ENCODE results near the gene MAP3K13.
A peak's percentile ranks its signal among the peaks of the same experiment; 100 is the strongest.
"Not testable (repeated sequence)": the region's sequence is repeated elsewhere in the genome, so short reads cannot be mapped to it uniquely, and the experiment has no call there.

The MAP3K13 gene

GRCh38 chr3:185342459-185343174, 20.3 kb upstream of the MAP3K13 start:
- DNase-seq, result peak; percentile 87

- DNase-seq, result no peak
These were observed 15.5 kb upstream of the MAP3K13 start for GRCh38 chr3:185347399-185347798.

GRCh38 chr3:185350841-185351240, 12.1 kb upstream of the MAP3K13 start:
- no peak for DNase-seq

DNA sequence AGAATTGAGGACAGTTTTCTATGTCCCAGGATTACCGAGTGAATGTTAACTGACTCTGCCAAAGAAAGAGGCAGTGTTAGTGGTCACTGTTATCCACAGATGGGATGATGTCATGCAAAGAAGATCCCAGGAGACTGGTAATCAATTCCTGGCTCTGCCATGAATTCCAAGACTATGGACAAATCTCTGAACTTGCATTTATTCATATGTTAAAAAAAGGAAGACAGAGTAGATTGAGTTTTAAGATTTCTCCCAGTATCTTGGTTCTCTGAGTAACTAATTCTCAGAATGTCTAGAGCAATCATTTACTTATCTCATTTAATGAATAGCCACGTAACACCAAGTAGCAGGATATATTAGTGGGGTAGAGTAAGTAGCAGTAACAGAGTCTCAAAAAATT, 11.5 kb upstream of the MAP3K13 start:
- no peak for DNase-seq

GRCh38 chr3:185353225-185353624, 9.7 kb upstream of the MAP3K13 start:
- no peak for DNase-seq

GRCh38 chr3:185353823-185354614, 8.9 kb upstream of the MAP3K13 start:
- DNase-seq, result peak; percentile 96

- DNase-seq, result no peak
These were observed 6.4 kb upstream of the MAP3K13 start for GRCh38 chr3:185356499-185356898.

DNA sequence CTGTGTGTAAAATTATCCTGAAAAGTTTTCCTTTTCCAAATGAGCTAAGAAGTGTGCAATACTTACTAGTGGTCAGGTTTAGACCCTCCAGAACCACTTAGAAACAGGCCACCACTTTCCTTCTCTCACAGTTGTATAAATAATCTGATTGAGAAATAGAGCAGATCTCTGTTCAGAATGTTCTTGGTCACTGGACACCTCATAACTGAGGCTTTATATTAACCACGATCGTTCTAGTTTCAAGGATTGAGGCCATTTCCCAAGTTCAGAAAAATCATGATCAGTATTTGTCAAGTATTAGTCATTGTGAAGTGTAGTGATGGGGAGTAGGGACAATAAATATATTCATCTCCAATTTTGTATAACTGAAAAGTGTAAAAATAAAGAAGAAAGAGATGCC, 1.0 kb upstream of the MAP3K13 start:
- no peak for DNase-seq

DNA sequence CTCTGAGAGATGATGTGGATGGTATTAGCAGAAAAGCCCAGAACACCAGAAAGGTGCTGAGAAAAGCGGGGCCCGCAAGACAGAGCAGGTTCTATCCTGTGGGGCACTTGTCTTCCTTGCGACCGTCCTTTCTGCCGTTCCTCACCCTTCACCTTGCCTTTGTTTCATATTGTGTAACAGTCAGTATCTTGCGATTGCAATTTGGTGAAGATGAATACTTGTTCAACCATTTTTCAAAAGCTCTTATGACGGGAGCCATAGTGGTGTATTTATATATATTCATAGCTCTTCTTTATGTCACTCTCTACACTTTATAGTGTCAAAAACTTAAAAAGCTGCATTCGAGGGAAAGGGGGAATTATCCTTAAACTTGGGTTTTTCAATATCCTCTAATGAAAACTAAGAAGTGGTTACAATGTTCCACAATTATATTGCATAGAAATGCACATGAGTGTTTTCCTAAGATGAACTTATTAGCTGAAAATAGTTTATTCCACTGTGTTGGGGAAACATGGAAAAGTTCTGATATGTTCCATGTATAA, 797 bp downstream of the MAP3K13 start:
- DNase-seq, result no peak

- no peak for DNase-seq
These were observed 2.5 kb downstream of the MAP3K13 start for GRCh38 chr3:185365291-185366073.

- no peak for DNase-seq
These were observed 3.1 kb downstream of the MAP3K13 start for GRCh38 chr3:185366074-185366335.

DNA sequence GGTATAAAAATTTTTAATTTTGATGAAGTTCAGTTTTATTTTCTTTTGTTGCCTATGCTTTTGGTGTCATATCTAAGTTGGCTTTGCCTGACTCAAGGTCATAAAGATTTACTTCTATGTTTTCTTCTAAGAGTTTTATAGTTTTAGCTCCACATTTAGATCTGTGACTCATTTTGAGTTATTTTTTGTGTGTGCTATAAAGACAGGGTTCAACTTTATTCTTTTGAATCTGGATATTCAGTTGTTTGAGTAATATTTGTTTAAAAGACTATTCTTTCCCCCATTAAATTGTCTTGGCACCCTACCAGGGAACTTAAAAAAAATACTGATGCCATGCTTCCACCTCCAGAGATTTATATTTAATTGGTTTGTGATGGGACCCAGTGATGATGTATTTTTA, 4.0 kb downstream of the MAP3K13 start:
- DNase-seq, result no peak

DNA sequence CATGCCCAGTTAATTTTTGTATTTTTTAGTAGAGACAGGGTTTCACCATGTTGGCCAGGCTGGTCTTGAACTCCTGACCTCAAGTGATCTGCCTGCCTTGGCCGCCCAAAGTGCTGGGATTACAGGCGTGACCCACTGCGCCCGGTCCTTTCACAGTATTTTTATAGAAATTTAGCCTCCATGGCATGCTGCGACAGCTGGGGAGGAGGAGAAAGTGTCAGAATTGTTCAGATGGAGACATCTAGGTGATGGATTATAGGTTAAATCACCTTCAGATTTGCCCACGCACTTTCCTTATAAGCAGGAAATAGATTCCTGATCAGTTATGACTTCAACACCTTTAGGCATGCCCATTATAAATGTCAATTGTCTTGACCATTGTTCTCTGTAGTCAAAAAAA, 7.4 kb downstream of the MAP3K13 start:
- not testable (repeated sequence) for DNase-seq

- no peak for DNase-seq
These were observed 8.6 kb downstream of the MAP3K13 start for GRCh38 chr3:185371306-185372074.

- DNase-seq, result no peak
These were observed 18.6 kb downstream of the MAP3K13 start for GRCh38 chr3:185381320-185382058.

DNA sequence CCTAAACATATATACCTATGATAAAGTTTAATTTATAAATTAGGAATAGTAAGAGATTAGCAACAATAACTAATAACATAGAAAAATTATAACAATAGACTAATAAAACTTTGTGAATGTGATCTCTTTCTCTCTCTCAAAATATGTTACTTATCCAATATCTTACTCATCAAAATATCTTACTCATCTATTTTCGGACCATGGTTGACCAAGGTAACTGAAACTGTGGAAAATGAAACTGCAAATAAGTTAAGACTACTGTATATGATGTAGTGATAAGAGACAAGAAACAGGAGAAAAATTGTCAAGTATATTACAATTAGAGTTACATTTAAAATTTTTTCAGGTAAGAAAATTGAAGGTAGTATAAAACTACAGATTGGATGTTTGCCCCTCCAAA, 19.2 kb downstream of the MAP3K13 start:
- no peak for DNase-seq

DNA sequence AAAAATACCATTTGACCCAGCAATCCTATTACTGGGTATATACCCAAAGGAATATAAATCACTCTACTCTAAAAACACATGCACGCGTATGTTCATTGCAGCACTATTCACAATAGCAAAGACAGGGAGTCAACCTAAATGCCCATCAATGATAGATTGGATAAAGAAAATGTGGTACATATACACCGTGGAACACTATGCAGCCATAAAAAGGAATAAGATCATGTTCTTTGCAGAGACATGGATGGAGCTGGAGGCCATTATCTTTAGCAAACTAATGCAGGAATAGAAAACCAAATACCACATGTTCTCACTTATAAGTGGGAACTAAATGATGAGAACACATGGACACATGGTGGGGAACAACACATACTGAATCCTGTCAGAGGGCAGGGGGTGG, 23.6 kb downstream of the MAP3K13 start:
- DNase-seq, result not testable (repeated sequence)

DNA sequence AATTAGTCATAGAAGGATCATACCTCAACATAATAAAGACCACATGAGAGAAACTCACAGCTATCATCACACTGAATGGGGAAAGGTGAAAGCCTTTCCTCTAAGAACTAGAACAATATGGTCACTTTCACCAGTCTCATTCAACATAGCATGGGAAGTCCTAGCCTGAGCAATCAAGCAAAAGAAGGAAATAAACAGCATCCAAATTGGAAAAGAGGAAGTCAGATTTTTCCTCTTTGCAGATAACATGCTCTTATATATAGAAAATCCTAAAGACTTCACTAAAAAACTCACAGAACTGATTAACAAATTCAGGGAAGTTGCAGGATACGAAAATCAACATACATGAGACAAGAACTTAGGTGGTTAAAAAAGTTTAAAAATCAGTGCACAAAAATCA, 24.7 kb downstream of the MAP3K13 start:
- no peak for DNase-seq

DNA sequence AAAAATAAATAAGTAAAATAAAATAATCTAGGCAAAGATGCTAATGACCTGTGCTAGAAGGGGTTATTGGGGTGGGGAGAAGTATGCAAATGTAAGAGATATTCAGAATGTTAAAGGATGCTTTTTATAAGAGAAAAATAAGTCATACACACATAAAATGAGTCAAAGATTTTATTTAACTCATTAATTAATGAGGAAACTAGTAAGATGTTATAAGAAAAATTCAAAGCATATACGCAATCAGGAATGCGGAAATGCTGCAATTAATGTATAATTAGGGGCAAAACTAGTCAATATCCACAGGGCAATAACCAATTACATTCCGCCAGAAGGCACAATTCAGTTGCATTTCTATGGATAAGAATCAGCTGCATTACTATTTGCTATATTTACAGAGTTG, 30.1 kb downstream of the MAP3K13 start:
- no peak for DNase-seq

DNA sequence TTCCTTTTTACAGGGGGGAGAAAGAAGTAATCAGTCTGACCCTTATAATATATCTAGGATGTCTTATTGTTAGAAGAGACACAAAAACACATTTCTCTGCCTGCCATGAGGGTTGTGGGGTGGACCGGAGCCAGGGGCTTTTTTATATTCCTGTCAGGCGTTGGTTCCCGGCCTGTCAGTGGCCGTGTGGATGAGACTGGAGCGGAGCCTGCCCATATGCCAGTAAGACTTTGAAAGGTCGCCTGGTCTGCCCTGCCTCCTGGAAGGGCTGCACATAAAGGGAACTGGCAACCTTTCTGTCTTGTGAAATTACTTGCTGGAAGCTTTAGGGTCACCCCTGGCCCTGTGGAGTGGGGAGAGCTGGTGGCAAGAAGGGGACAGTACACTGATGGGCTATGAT, 34.7 kb downstream of the MAP3K13 start:
- DNase-seq, result no peak

DNA sequence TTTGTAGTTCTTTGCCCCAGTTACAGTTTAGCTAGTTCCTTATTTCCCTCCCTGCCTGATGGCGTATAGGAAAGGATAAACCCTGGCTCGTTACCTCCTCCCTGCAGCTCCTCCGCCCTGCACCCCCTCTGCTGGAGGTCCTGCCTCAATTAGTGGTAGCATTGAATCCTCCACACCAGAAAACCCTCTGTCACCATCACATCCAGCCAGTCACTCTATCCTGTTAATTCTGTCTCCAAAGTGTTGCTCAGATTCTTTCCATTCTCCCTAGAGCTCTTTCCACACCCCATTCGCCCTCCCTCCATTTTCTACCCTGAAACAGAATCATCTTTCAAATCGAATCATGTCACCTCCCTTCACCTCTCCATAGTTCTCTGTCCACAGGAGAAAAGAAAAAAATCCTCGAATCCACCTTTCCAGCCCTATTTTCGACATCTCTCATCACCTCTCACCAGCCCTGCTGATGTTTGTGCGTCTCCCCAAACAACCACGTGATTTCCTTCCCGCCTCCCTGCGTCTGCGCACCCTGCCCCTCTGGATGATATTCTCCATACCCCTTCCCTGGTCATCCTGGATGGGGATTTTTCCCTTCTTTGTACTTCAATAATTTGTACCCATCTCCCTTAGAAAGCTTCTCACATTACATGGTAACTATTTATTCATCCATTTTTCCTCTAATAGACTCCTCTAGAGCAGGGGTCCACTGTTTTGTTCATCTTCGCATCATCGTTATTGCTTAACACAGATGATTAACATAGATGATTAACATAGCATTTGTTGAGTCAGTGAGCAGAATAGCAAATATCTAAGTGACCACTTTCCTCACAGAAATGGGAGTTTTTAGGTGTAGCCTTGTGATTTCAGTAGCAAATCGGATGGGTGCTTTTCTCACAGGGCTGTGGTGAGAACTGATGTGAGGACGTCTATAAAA, 37.1 kb downstream of the MAP3K13 start:
- no peak for DNase-seq

All from hematopoietic multipotent progenitor cell treated with erythropoietin and hydrocortisone succinate and interleukin-3 and kit ligand, for 6 days (in vitro differentiated cells).